K562 (cell line): ENCODE measurements around the gene SENP8. TPM values are rescaled to one million over a fixed set of nuclear protein-coding genes. Genes with fewer than 3 reads are reported as not detected.
A peak's percentile ranks its signal among the peaks of the same experiment; 100 is the strongest.

Source experiments
- ARNT ChIP-seq, 2 experiments: fragments of 450-650 bp; IDR thresholded peaks; 2 replicates each; pipeline ENCODE4 v1.6.1; 2016; ENCODE audit warnings: mild to moderate bottlenecking in 1 of 2
- ASH1L ChIP-seq: fragments of 450-650 bp; IDR thresholded peaks from 2 replicates; pipeline ENCODE4 v1.6.1; 2018; ENCODE audit warnings: borderline replicate concordance, mild to moderate bottlenecking, low read depth; ENCODE audit not compliant: partially characterized antibody
- BRD9 ChIP-seq: fragments of 450-650 bp; IDR thresholded peaks from 2 replicates; pipeline ENCODE4 v1.6.1; 2018; ENCODE audit warnings: low read depth; ENCODE audit not compliant: partially characterized antibody
- C11orf30 ChIP-seq: fragments of 450-650 bp; IDR thresholded peaks from 2 replicates; pipeline ENCODE4 v1.6.1; 2016; ENCODE audit warnings: low read depth, mild to moderate bottlenecking
- CBX2 ChIP-seq: fragments of 200-600 bp; sonication (generic); IDR thresholded peaks from one replicate; pipeline ENCODE4 v1.6.1; 2012; ENCODE audit warnings: mild to moderate bottlenecking, low read length, inconsistent platforms; ENCODE audit not compliant: insufficient read depth, poor library complexity, severe bottlenecking
- CBX3 ChIP-seq, 2 experiments: IDR thresholded peaks; 1 replicate in 1 of 2; 2 replicates in 1 of 2; pipeline ENCODE4 v1.6.1; 2012; ENCODE audit warnings: inconsistent platforms in 2 of 2, low read length in 2 of 2, borderline replicate concordance in 1 of 2, control low read depth in 1 of 2
- CREB3L1 ChIP-seq: fragments of 450-650 bp; IDR thresholded peaks from 2 replicates; pipeline ENCODE4 v1.6.1; 2014; ENCODE audit warnings: low read depth, mild to moderate bottlenecking, moderate library complexity, borderline replicate concordance
- FOS ChIP-seq: IDR thresholded peaks from 3 replicates; pipeline ENCODE4 v1.6.1; 2011; ENCODE audit not compliant: insufficient read length; ENCODE audit errors: extremely low read depth
- GABPA ChIP-seq: fragments of 200-800 bp; sonication (Bioruptor generic); conservative IDR thresholded peaks from 2 replicates; pipeline ENCODE4 v1.6.1; 2016; ENCODE audit warnings: low read depth, missing genetic modification characterization, missing compliant biosample characterization
- HNRNPL ChIP-seq: fragments of 200-400 bp; formaldehyde crosslinking; IDR thresholded peaks from 2 replicates; pipeline ENCODE4 v1.6.1; 2017; ENCODE audit warnings: low read depth, mild to moderate bottlenecking, low read length
- JUND ChIP-seq, 2 experiments: IDR thresholded peaks; 2 replicates in 1 of 2; 3 replicates in 1 of 2; pipeline ENCODE4 v1.6.1; 2011; ENCODE audit warnings: borderline replicate concordance in 2 of 2, low read depth in 2 of 2, low read length in 2 of 2, improper control_type of control experiment in 1 of 2, missing biosample characterization in 1 of 2, missing genetic modification characterization in 1 of 2, missing genetic modification reagents in 1 of 2
- MITF ChIP-seq: IDR thresholded peaks from 2 replicates; pipeline ENCODE4 v1.6.1; 2014; ENCODE audit warnings: antibody characterized with exemption
- MYC ChIP-seq, 2 experiments: fragments of 250-450 bp in 1 of 2; sonication (Bioruptor Pico) in 1 of 2; IDR thresholded peaks; 2 replicates each; pipeline versions ENCODE4 v1.5.1 to v1.6.1; 2012 to 2021; ENCODE audit warnings: low read depth in 2 of 2, borderline replicate concordance in 1 of 2, improper control_type of control experiment in 1 of 2, low read length in 1 of 2, mild to moderate bottlenecking in 1 of 2, moderate library complexity in 1 of 2
- NFE2L1 ChIP-seq: fragments of 450-650 bp; IDR thresholded peaks from 2 replicates; pipeline ENCODE4 v1.6.1; 2016; ENCODE audit warnings: missing genetic modification characterization, low read depth, mild to moderate bottlenecking, missing compliant biosample characterization, moderate library complexity, borderline replicate concordance
- POLR2AphosphoS5 ChIP-seq: IDR thresholded peaks from 2 replicates; pipeline ENCODE4 v1.6.1; 2011; ENCODE audit warnings: mild to moderate bottlenecking, low read depth, low read length, moderate library complexity; ENCODE audit not compliant: control insufficient read depth, insufficient read depth
- SMAD4 ChIP-seq: fragments of 250-450 bp; sonication (Bioruptor Pico); conservative IDR thresholded peaks from 2 replicates; pipeline ENCODE4 v1.8.0; 2021; ENCODE audit warnings: inconsistent platforms, mild to moderate bottlenecking, moderate library complexity
- TFAM ChIP-seq: fragments of 250-450 bp; sonication (Bioruptor Pico); conservative IDR thresholded peaks from 2 replicates; pipeline ENCODE4 v1.5.0; 2021; ENCODE audit warnings: mild to moderate bottlenecking, moderate library complexity
- VEZF1 ChIP-seq: fragments of 200-800 bp; sonication (Bioruptor generic); IDR thresholded peaks from 2 replicates; pipeline ENCODE4 v1.6.1; 2017; ENCODE audit warnings: missing genetic modification characterization, missing compliant biosample characterization
- ZEB2 ChIP-seq: fragments of 450-650 bp; IDR thresholded peaks from 2 replicates; pipeline ENCODE4 v1.6.1; 2016
- ZNF121 ChIP-seq: sonication (generic); formaldehyde crosslinking; conservative IDR thresholded peaks from 2 replicates; pipeline ENCODE4 v1.8.0; 2022; ENCODE audit warnings: missing genetic modification reagents
- ZNF212 ChIP-seq: fragments of 450-650 bp; formaldehyde crosslinking; IDR thresholded peaks from 2 replicates; pipeline ENCODE4 v1.4.0; 2020; ENCODE audit warnings: mild to moderate bottlenecking
- polyA plus RNA-seq, 8 experiments: library from polyadenylated mRNA; depleted of rRNA in 4 of 8; stranded (reverse) in 5 of 8; unstranded in 3 of 8; fragments of >200 nt; fragmentation: Nextera tagmentation in 2 of 8; fragmentation: Illumina TruSeq in 1 of 8; extraction: Ambion mirVana in 2 of 8; extraction: Trizol in 1 of 8; gene quantifications; 2 replicates each; pipeline versions ENCODE4 v1.2.1 to v1.2.3, GENCODE V29; 2011 to 2014; ENCODE audit warnings: inconsistent platforms in 1 of 8, missing spikeins in 1 of 8
- total RNA-seq, 7 experiments: library from RNA; depleted of rRNA in 6 of 7; stranded (reverse); fragments of >200 nt in 6 of 7; fragmentation: Illumina TruSeq in 2 of 7; extraction: Trizol in 2 of 7; gene quantifications; 2 replicates each; pipeline versions ENCODE4 v1.2.1 to v1.2.3, GENCODE V29; 2011 to 2021; ENCODE audit warnings: low replicate concordance in 1 of 7

SENP8 gene
- total and polyA plus RNA-seq, 9 of the 15 experiments (the other 6 are each of a cell fraction or from before 2014, with no cell fraction given), result 1.4 to 5.4 (median 2.4) TPM

- peak; percentile 54 for TF ChIP-seq MYC (IDR thresholded peaks at IDR 0.05; ENCODE audit: low read depth, low read length)
- TF ChIP-seq MYC (CRISPR knock-in tag; IDR thresholded peaks at IDR 0.05; ENCODE audit: borderline replicate concordance, low read depth), result no peak
- TF ChIP-seq CREB3L1, result no peak
- no peak for TF ChIP-seq ZEB2
- no peak for TF ChIP-seq BRD9
- no peak for TF ChIP-seq FOS
- no peak for TF ChIP-seq TFAM (CRISPR knock-in tag)
- no peak for TF ChIP-seq ASH1L
- TF ChIP-seq GABPA, result no peak
- TF ChIP-seq ZNF212 (CRISPR knock-in tag), result no peak
- TF ChIP-seq VEZF1 (CRISPR knock-in tag), result peak; percentile 92
- TF ChIP-seq CBX2, result no peak
- peak; percentile 58 for TF ChIP-seq C11orf30
- TF ChIP-seq ZNF121 (CRISPR knock-in tag), result no peak
- TF ChIP-seq ARNT (IDR thresholded peaks at IDR 0.05), result 0 out of 4 replicates have a peak, but pooled peaks of 1 of the 2 experiments have one; percentile 37
- TF ChIP-seq SMAD4 (CRISPR knock-in tag), result 0 out of 2 replicates have a peak, but pooled peaks have one; percentile 5
- TF ChIP-seq NFE2L1, result no peak
- TF ChIP-seq MITF, result no peak
- no peak; the same call in 1 of the 2 replicates for TF ChIP-seq JUND (IDR thresholded peaks at IDR 0.05; ENCODE audit: borderline replicate concordance, low read depth, low read length)
- TF ChIP-seq JUND (tag; IDR thresholded peaks at IDR 0.05; ENCODE audit: borderline replicate concordance, low read depth, low read length), result 0 out of 3 replicates have a peak, but pooled peaks have one; percentile 17
- no peak for TF ChIP-seq HNRNPL
- TF ChIP-seq POLR2AphosphoS5, result peak; percentile 50; the same call in 1 of the 2 replicates
- TF ChIP-seq CBX3 (IDR thresholded peaks at IDR 0.05; ENCODE audit: borderline replicate concordance in 1 of 2, low read length in 2 of 2), result 0 out of 3 replicates have a peak, but pooled peaks of 1 of the 2 experiments have one; percentile 6
Measured at GRCh38 chr15:72118017-72118978, at the start of gene SENP8, which contains the start of gene MYO9A (continued).
